Sigmoid colon (tissue), 7 donors: ENCODE data around the gene ENHO. TPM values are rescaled to one million over a fixed set of nuclear protein-coding genes. Genes with fewer than 3 reads are reported as not detected.
A peak's percentile ranks its signal among the peaks of the same experiment; 100 is the strongest.

ENCODE experiments used
- DNase-seq: peaks from one replicate; pipeline ENCODE4 v3.0.0-alpha.2; 2019
- H3K27ac ChIP-seq, 4 donors: fragments of 200-600 bp; sonication (generic); one replicate each; pipeline ENCODE4 v1.5.1; 2016 to 2019; ENCODE audit warnings: mild to moderate bottlenecking in 1 of 4
- H3K27me3 ChIP-seq, 3 donors: fragments of 200-600 bp; sonication (generic); one replicate each; pipeline ENCODE4 v1.5.1; 2019; ENCODE audit warnings: mild to moderate bottlenecking in 1 of 3
- H3K36me3 ChIP-seq, 4 donors: fragments of 200-600 bp; sonication (generic); one replicate each; pipeline ENCODE4 v1.5.1; 2016 to 2019
- H3K4me1 ChIP-seq, 4 donors: fragments of 200-600 bp; sonication (generic); one replicate each; pipeline ENCODE4 v1.5.1; 2017 to 2019
- H3K4me3 ChIP-seq, 4 donors: fragments of 200-600 bp; sonication (generic); one replicate each; pipeline ENCODE4 v1.5.1; 2017 to 2019; ENCODE audit warnings: mild to moderate bottlenecking in 2 of 4, moderate library complexity in 1 of 4
- H3K9me3 ChIP-seq, 4 donors: fragments of 200-600 bp in 3 of 4; sonication (generic) in 3 of 4; one replicate each; pipeline versions ENCODE4 v1.5.1 to v1.6.1; 2013 to 2019
- EP300 ChIP-seq, 4 donors: sonication (generic); formaldehyde crosslinking; IDR thresholded peaks; one replicate each; pipeline ENCODE4 v1.6.1; 2017; ENCODE audit warnings: antibody characterized with exemption in 4 of 4
- POLR2A ChIP-seq, 2 donors: fragments of 450-650 bp; IDR thresholded peaks; one replicate each; pipeline ENCODE4 v1.6.1; 2016; ENCODE audit warnings: antibody characterized with exemption in 2 of 2, mild to moderate bottlenecking in 2 of 2, moderate library complexity in 2 of 2
- POLR2AphosphoS5 ChIP-seq, 4 donors: sonication (generic); formaldehyde crosslinking; IDR thresholded peaks; one replicate each; pipeline ENCODE4 v1.6.1; 2017; ENCODE audit warnings: antibody characterized with exemption in 4 of 4
- WGBS, 2 donors: extraction: QIAGEN DNeasy Blood & Tissue Kit; methylation state at CpG; one replicate each; pipeline ENCODE4 v1.1.7; 2013; 5-methylcytosine and 5-hydroxymethylcytosine counted together
- intact Hi-C: fragments of 100-400 bp; cut with DNase I; formaldehyde crosslinking; loops from one replicate; pipeline ENCODE4 v1.15.1; 2023
- polyA plus RNA-seq, 3 donors: library from polyadenylated mRNA; stranded (reverse); fragments of 200-250 nt; gene quantifications; one replicate each; pipeline ENCODE4 v1.2.3, GENCODE V29; 2013
- total RNA-seq, 4 donors: library from RNA; depleted of rRNA; stranded (reverse); fragments of >200 nt; gene quantifications; one replicate each; pipeline ENCODE4 v1.1.0, GENCODE V29; 2016
- TF ChIP-seq, protein P1 (sequence below), 4 experiments: fragments of 450-650 bp in 3 of 4; fragments of 200-600 bp in 1 of 4; IDR thresholded peaks; one replicate each; pipeline ENCODE4 v1.5.1; 2016 to 2019; ENCODE audit warnings: antibody characterized with exemption in 4 of 4, mild to moderate bottlenecking in 3 of 4, moderate library complexity in 2 of 4
- donor health status: healthy with polysubstance abuse.
- donor health status: Bipolar disorder and iron deficiency.
- donor health status: healthy.

The ENHO gene
- total and polyA plus RNA-seq, 7 donors, result 1.9 to 7.4 (median 4.3) TPM; not detected in 3

DNA sequence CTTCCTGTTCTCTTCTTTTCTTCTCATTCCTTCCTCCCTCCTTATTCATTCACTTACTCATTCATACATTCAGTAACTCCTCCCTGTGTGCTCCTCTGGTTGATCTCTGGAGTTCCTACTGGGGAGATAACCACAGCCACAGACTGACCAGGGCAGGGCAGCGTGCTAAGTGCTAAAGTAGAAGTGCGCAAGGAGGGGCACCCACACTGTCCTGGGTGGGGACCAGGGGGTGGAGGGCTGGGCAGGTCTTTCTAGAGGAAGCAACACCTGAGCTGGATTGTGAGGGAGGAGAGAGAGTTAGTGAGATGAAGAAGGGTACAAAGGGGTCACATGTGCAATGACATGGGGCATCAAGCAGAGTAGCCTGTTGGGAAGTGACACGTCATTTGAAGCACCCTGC, 13.8 kb downstream of the ENHO start:
- H3K4me3 ChIP-seq, result no peak overlapping the region
- no peaks in the 10 kb centered on the region for H3K36me3 ChIP-seq
- no peak for TF ChIP-seq POLR2A (IDR thresholded peaks at IDR 0.05)
- TF ChIP-seq POLR2AphosphoS5 (IDR thresholded peaks at IDR 0.05), result no peak
- TF ChIP-seq EP300 (IDR thresholded peaks at IDR 0.05), result no peak
- TF ChIP-seq, protein P1, sequence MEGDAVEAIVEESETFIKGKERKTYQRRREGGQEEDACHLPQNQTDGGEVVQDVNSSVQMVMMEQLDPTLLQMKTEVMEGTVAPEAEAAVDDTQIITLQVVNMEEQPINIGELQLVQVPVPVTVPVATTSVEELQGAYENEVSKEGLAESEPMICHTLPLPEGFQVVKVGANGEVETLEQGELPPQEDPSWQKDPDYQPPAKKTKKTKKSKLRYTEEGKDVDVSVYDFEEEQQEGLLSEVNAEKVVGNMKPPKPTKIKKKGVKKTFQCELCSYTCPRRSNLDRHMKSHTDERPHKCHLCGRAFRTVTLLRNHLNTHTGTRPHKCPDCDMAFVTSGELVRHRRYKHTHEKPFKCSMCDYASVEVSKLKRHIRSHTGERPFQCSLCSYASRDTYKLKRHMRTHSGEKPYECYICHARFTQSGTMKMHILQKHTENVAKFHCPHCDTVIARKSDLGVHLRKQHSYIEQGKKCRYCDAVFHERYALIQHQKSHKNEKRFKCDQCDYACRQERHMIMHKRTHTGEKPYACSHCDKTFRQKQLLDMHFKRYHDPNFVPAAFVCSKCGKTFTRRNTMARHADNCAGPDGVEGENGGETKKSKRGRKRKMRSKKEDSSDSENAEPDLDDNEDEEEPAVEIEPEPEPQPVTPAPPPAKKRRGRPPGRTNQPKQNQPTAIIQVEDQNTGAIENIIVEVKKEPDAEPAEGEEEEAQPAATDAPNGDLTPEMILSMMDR (IDR thresholded peaks at IDR 0.05), result no peak
- intact Hi-C loops, result no loop called here
- no peaks in the 10 kb centered on the region for H3K4me1 ChIP-seq
- no peaks in the 10 kb centered on the region for H3K27me3 ChIP-seq
- DNase-seq, result peak; percentile 50
- H3K9me3 ChIP-seq, result no peaks in the 10 kb centered on the region
- 76 to 94% methylated on average over 3 of the region's 3 CpGs for WGBS, 2 donors
- H3K27ac ChIP-seq, result no peak overlapping the region

DNA sequence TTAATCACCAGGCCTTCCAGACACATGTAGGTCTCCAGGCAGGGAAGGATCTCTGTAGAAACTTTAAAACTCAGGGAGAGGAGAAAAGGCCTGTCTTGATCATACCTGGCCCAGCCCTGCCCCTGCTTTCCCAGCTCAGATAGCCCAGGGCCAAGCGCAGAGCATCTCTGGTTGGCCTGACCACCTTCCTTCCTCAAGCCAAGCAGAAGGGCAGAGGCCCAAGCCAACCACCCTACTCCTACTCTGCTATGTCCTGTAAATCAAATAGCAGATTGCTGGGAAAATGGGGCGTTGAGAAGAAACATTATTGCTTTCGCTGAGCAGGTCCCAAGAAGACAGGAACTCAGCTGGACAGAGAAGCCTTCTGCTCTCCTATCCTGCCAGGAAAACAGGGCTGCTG, 14.3 kb downstream of the ENHO start:
- Histone ChIP-seq H3K36me3 (no peaks in the 10 kb centered on the region), H3K4me1 (peaks cover 0 to under 1% (median 0%) of the 10 kb centered on the region in 4 donors), H3K4me3 (no peak overlapping the region), H3K9me3 (no peaks in the 10 kb centered on the region), H3K27ac (no peak overlapping the region), H3K27me3 (no peaks in the 10 kb centered on the region)
- TF ChIP-seq POLR2A (IDR thresholded peaks at IDR 0.05) (no peak), EP300 (IDR thresholded peaks at IDR 0.05) (no peak), POLR2AphosphoS5 (IDR thresholded peaks at IDR 0.05) (no peak)
- TF ChIP-seq, protein P1 (IDR thresholded peaks at IDR 0.05), result no peak
- intact Hi-C loops, result no loop called here
- 94 to 95% methylated on average over 3 of the region's 3 CpGs for WGBS, 2 donors
- peak; percentile 17 for DNase-seq

DNA sequence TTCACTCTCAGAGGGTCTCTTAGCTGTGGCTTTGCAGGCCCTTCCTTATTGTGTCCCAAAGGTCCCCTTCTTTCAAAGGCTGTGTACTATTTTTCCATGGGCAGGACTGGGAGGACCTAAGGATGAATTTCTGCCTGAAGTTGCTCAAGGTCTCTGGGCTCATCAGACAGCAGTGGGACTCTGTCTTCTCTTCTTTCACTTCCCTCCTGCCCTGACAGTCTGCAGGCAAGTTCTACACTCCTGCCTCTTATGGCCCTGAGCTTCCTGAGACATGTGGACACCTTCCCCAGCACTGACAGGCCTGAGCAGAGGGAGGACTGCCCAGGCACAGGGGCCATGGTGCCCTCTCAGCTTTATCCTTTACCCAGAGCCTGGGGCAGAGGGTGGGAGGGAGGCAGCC, 14.8 kb downstream of the ENHO start:
- Histone ChIP-seq H3K4me1 (peaks cover 0 to 5% (median 4%) of the 10 kb centered on the region in 4 donors), H3K27ac (no peak overlapping the region), H3K36me3 (no peaks in the 10 kb centered on the region), H3K27me3 (no peaks in the 10 kb centered on the region), H3K9me3 (no peaks in the 10 kb centered on the region), H3K4me3 (no peak overlapping the region)
- DNase-seq, result peak; percentile 17
- TF ChIP-seq POLR2AphosphoS5 (IDR thresholded peaks at IDR 0.05), result no peak
- no peak for TF ChIP-seq EP300 (IDR thresholded peaks at IDR 0.05)
- TF ChIP-seq POLR2A (IDR thresholded peaks at IDR 0.05), result no peak
- TF ChIP-seq, protein P1 (IDR thresholded peaks at IDR 0.05), result no peak
- intact Hi-C loops, result no loop called here

DNA sequence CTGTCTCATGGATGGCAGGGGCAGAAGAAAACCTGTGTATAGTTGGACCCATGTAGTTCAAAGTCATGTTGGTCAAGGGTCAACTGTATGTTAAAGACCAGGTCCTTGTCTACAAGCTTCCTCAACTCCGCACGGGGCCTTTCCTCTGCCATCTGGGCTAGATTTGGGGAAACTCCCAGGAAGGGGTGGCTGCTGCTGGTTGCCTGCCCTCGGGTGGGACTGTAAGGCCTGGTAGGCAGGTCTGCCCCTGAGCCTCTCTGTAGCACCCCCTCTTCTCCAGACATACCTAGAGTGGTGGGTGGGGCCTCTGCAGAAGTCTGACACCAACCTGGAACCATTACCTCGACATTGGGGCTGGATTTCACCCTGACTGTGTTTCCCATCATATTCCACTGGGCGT, 15.2 kb downstream of the ENHO start:
- Histone ChIP-seq H3K4me1 (peaks cover 0 to 9% (median 8%) of the 10 kb centered on the region in 4 donors), H3K27me3 (no peaks in the 10 kb centered on the region), H3K4me3 (no peak overlapping the region), H3K36me3 (no peaks in the 10 kb centered on the region), H3K9me3 (no peaks in the 10 kb centered on the region), H3K27ac (no peak overlapping the region)
- 87% methylated on average over 5 of the region's 5 CpGs for WGBS, 2 donors
- intact Hi-C loops, result no loop called here
- TF ChIP-seq POLR2A (IDR thresholded peaks at IDR 0.05), result no peak
- TF ChIP-seq POLR2AphosphoS5 (IDR thresholded peaks at IDR 0.05), result no peak
- TF ChIP-seq EP300 (IDR thresholded peaks at IDR 0.05), result no peak
- TF ChIP-seq, protein P1 (IDR thresholded peaks at IDR 0.05), result no peak
- DNase-seq, result peak; percentile 51

DNA sequence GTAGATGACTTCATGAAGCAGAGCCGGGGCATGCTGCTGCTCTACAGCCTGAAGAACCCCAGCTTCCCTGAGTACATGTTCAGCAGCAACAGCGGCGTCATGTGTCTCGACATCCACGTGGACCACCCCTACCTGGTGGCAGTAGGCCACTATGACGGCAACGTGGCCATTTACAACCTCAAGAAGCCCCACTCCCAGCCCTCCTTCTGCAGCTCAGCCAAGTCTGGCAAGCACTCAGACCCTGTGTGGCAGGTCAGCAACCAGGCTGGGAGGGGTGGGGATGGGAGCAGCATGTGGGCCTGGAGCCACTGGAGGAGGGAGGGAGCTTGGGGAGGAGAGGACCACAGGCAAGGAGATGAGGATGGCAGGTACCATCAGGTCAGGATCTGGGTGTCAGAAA, 16.2 kb downstream of the ENHO start:
- Histone ChIP-seq H3K27ac (no peak overlapping the region), H3K4me1 (peaks cover 0 to 19% (median 17%) of the 10 kb centered on the region in 4 donors), H3K9me3 (no peaks in the 10 kb centered on the region), H3K4me3 (no peak overlapping the region), H3K36me3 (no peaks in the 10 kb centered on the region), H3K27me3 (no peaks in the 10 kb centered on the region)
- TF ChIP-seq POLR2AphosphoS5 (IDR thresholded peaks at IDR 0.05) (no peak), EP300 (IDR thresholded peaks at IDR 0.05) (no peak), POLR2A (IDR thresholded peaks at IDR 0.05) (no peak)
- TF ChIP-seq, protein P1 (IDR thresholded peaks at IDR 0.05), result no peak
- peak; percentile 61 for DNase-seq
- 91 to 94% methylated on average over 7 of the region's 7 CpGs for whole genome bisulfite sequencing, 2 donors
- intact Hi-C loops, result no loop called here
